Brain pericyte (primary cell): ENCODE data around the gene CNTN5.
"Not testable (repeated sequence)": the region's sequence is repeated elsewhere in the genome, so short reads cannot be mapped to it uniquely, and the experiment has no call there.

Experiments
- DNase-seq: peaks from one replicate; pipeline ENCODE4 v3.0.0-alpha.2; 2012; ENCODE audit warnings: low read depth, low spot score

CNTN5 gene

DNA sequence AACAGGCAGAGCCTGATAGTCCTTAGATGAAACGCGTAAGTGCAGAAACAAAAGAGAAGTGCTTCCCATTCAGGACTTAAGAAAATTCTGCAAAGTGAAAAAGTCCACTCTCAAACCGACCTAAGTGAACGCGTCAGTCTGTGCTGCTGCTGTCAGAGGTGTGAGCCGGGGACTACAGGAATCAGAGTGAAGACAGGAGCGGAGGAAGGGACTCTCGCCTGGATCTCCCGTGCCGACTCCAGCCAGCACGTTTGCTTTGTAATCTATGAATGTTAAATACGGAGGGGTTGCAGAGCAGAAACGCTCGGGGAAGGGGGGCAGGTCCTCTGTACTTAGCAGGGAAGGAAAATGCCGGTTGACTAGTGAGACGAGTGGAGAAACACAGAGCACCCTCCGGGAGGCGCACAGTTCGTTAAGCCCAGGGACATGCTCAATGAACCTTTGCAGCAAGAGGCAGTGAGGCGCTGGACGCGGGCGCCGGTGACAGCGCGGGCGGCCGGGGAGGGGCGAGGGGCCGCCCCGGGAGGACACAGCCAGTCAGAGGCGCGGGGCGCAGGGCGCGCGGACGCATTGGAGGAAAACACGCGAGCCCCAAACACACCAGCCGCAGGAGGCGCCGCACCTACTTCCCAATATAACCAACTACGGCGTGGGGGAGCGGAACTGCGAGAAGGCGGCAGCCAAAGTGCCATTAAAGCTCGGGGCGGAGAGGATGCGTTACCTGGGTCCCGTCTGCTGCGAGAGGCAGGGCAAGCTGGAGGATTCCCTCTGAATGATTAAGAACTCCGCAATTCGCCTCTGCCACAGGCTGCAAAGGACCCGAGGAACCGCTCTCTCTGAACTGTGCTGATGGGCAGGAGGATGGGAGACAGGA, at the start of gene CNTN5:
Gene CNTN5, plus strand, starts transcription at position 598 of the 874 bp plus-strand sequence.
- DNase-seq = no peak

DNA sequence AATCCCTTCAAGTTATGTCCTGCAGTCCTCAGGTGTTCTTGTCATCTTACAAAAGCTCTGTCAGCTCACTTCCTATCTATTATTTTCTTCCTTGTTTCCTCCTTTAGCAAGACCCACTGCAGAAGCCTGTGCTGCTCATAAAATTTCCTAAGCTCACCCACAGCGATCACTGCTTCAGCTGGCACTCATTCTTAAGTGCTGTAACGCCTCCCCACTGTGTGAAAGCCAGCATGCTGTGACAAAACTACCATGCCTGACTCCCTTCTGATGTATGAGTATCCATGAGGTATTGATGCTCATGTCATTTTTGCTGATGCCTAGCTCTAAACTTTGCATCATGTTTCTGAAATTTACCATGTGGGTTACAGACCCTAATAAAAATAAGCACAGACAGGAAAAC, 41.5 kb upstream of the CNTN5 start:
- DNase-seq = peak; percentile 4

DNA sequence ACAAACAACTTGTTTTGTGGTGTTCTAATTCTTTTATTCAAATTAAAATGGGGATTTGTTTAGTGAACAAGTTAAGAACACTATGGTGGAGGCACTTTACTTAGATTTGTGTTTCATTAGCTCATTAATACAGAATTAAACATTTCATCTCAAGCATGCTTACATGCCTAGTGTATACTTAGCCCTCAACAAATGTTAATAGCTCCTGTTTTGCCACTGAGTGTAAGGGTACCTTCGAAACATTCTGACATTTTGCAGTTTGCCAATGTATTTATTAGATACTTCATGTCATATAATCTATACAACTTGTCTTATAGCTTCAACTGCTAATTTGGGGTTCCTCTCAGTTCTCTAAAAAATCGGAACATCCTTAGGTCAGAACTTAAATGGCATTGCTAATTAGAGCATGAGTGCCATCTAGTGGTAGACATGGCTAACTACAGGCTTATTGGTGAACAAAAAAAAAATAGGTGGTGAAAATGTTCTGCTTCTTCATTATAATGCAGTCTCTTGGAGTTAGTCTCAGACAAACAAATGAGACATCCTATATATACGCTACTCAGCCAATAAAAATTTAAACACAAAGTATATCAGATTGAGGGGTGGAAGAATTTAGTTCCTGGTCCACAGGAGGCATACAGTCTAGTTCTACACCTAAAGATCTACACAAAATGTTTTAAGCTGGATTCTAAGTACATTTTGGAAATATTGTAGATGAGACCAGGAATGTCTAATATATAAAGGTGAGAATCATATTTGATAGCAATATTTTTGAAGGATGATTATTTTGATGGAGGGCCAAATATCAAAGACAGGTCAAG, 4.9 kb upstream of the CNTN5 start:
- DNase-seq = no peak

DNA sequence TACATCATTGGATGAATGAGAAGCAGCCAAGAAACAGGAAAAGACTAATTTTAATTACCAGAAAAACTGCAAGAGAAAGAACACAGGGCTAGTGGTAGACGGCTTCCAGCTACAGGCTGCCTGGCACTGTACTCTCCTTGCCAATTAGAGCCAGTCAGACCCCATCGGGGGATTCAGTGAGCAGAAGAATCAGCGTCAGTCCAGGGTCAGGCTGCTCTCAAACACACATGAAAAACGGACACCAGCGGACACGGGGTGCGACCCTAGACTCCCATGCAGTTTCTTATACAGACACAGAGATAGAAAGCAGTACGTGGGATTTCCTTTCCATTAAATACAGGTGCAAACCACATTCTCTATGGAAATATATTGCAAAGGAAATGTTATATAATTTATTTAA, 1.1 kb upstream of the CNTN5 start:
- DNase-seq = no peak

- DNase-seq = no peak
Observed at GRCh38 chr11:99037057-99037456, 16.3 kb downstream of the CNTN5 start.

DNA sequence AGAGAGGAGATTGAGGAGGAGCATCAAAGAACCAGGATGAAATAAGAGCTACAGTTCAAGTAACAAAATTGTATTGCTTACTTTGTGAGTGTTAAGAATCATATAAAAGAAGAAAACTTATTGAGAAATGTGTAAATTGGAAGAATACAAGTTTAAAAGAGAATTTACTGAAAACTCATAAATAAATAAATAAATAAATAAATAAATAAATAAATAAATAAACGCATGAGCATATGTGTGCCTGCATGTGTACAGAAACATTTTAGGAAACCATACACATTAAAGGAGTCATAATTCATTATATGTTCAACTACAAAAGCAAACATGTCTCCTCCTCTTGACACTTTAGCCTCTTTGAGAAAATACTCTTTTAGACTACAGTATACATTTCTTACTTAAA, 42.6 kb downstream of the CNTN5 start:
- no peak for DNase-seq

- no peak for DNase-seq
Observed at GRCh38 chr11:99065121-99065520, 44.4 kb downstream of the CNTN5 start.

DNA sequence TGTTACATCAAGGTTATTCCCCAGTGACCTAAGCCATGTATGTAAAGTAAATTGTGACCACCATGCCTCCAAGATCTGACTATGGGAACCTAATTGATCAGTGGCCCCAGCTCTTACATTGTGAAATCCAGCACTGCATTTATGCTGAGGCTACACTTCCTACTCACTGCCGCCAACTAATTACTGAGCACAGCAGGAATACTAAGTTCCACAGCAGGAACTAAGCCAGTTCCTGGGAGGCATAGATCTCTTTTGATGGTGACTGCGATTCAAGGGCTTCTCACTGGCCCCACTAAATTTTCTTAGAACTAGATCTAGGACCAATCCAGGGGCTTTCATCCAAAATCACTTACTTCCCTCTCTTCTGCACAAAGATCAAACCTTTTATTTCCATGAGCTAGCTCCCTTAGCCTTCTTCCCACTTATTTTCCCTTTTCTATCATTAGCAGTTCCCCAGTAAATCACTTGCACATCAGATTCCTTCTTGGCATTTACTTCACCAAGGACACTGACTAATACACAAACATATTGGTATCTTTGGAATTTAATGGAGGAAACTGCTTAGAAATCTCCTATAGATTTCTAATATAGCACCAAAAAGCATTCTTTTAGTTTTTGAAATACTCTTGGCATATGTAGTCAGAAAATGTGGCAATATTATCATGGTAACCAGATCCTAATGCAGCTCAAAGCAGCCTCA, 46.0 kb downstream of the CNTN5 start:
- no peak for DNase-seq

DNA sequence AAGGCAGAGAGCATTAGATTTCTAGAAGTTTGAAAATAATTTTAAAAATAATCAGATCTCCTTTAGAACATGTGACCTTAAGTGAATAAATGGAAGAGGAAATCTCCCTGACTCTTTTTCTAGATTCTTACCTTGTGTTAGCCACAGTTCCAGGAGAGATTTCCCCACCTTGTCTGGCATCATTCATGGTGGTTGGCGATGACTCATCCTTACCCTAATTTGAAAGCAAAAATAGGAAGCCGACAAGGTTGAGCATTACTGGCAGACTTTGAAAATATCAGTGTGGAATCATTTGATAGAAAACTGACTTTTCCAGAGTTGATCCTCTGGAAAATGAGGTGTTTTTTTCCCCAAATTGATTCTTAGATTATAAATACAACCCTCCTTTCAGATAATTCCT, 48.1 kb downstream of the CNTN5 start:
- no peak for DNase-seq

- DNase-seq = peak; percentile 22
Observed at GRCh38 chr11:99069856-99070444, 49.2 kb downstream of the CNTN5 start.

DNA sequence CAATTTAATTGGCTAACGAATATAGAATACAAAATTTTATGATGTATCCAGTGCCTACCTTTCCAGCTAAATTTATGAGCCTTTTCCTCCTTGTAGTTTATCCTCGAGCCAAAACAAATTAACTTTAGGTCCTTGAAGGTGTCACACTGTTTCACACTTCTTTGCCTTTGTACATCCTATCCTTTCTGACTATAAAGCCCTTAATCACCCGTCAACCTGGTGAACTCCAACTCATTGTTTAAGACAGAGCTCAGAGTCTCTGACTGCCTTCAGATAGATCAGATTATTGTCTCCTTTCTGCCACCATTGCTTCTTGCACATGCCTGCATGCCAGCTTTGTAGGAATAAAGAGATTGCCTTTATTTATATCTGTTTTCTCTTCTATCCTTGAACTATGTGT, 58.8 kb downstream of the CNTN5 start:
- DNase-seq = no peak

- DNase-seq = no peak
Observed at GRCh38 chr11:99080154-99080553, 59.4 kb downstream of the CNTN5 start.

DNA sequence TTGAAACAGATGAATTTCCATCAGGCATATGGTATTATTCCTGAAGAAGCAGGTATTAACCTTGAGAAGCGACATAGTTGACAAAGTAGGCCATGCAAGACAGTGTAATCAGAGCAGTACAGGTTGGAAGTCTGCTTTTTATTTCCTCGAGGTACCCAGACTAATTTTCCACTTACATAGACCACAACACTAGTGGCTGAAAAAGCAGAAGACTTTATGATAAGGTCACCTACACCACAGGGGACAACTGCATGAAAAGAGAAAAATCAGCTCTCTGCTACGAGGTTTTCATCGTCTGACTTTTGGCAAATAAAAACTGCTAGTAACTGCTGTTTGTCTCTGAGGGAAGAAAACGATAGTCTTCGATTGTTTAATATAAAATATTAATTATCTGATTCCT, 77.5 kb downstream of the CNTN5 start:
- DNase-seq = no peak

DNA sequence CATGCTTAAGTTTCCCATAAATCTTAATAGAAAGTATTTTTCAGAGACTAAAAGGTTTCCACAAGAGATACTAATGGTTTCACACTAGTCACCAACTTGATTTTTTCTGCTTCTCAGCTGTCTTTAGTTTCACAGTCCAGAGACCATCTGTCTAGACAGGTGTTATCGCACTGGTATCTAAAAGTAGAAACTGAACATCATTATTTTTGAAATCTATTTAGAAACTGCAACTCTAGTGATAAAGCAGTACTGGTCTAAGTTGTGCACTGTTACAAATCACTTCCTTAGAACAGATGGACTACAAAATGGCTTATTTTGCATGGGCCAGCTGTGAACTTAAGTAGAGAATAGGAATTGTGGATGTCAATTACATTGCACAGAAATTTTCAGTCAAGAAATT, 78.0 kb downstream of the CNTN5 start:
- no peak for DNase-seq

GRCh38 chr11:99117603-99118002, 96.9 kb downstream of the CNTN5 start:
- DNase-seq = no peak

DNA sequence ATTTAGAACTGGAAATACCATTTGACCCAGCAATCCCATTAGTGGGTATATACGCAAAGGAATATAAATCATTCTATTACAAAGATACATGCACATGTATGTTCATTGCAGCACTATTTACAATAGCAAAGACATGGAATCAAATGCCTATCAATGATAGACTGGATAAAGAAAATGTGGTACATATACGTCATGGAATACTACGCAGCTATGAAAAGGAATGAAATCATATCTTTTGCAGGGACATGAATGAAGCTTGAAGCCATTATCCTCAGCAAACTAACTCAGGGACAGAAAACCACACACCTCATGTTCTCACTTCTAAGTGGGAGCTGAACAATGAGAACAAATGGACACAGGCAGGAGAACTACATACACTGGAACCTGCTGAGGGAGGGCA, 113.1 kb downstream of the CNTN5 start:
- DNase-seq = not testable (repeated sequence)

DNA sequence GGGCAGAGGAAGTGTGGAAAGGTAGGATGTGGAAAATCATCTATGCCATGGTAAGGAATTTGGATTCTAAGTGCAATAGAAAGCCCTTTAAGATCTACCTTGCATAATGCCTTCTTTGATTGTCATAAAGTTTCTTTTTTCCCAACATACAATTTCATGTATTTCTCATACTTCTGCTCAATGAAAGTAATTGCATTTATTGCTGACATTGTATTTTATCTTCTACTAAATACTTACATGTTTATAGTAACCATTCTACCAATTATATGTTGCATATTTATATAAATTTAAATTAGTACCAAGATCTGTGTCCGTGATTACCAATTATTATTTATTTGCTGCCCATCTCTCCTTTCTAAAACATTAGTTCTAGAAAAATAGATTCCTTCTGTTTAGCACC, 114.8 kb downstream of the CNTN5 start:
- no peak for DNase-seq

GRCh38 chr11:99142237-99142636, 121.5 kb downstream of the CNTN5 start:
- no peak for DNase-seq

GRCh38 chr11:99148352-99148751, 127.6 kb downstream of the CNTN5 start:
- DNase-seq = no peak

- no peak for DNase-seq
Observed at GRCh38 chr11:99154277-99154676, 133.5 kb downstream of the CNTN5 start.

DNA sequence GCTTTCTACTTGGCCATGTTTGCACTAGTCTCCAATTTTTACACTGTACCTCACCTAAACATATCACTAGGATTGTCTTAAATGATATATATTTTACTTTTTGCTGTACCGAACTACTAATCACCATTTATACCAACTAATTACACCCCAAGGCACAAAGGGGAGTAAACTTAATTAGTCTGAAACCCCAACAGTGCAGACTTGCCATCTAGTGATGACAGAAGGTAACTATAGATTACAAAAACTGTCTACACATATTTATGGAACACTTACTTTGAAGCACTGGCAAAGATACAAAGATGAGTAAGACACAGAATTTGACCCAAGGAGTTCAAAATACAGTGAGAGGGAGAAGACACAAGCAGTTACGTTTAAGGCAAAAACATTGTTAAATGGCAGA, 139.7 kb downstream of the CNTN5 start:
- no peak for DNase-seq

GRCh38 chr11:99162819-99163218, 142.1 kb downstream of the CNTN5 start:
- DNase-seq = no peak
